Measurements from ENCODE around the gene FAM181B. TPM values are rescaled to one million over a fixed set of nuclear protein-coding genes. Genes with fewer than 3 reads are reported as not detected.
A peak's percentile ranks its signal among the peaks of the same experiment; 100 is the strongest.

Gene FAM181B
- total RNA-seq, 3 donors from 2014 or later: 0.16 to 0.33 (median 0.29) TPM

DNA sequence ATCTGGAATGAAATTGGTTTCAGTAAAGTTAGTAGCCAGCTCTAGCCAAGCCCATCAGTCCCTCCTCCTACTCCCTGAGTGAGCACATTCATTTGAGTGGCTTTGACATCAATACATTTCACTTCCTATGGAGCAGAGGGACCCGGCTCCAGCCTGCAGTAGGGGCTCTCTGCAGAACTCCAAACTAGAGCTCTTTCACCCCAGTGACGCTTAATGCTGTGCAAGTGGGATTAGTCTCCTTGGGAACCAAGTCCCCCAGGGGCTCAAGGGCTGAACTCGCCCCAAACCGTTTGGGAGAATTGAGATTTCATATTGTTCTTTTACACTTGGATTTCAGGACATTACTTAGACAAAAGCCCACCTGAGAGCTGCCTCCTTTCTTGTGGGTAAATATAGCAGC is 4.4 kb upstream of the FAM181B start:
- TF ChIP-seq, protein P1, sequence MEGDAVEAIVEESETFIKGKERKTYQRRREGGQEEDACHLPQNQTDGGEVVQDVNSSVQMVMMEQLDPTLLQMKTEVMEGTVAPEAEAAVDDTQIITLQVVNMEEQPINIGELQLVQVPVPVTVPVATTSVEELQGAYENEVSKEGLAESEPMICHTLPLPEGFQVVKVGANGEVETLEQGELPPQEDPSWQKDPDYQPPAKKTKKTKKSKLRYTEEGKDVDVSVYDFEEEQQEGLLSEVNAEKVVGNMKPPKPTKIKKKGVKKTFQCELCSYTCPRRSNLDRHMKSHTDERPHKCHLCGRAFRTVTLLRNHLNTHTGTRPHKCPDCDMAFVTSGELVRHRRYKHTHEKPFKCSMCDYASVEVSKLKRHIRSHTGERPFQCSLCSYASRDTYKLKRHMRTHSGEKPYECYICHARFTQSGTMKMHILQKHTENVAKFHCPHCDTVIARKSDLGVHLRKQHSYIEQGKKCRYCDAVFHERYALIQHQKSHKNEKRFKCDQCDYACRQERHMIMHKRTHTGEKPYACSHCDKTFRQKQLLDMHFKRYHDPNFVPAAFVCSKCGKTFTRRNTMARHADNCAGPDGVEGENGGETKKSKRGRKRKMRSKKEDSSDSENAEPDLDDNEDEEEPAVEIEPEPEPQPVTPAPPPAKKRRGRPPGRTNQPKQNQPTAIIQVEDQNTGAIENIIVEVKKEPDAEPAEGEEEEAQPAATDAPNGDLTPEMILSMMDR (IDR thresholded peaks at IDR 0.05): no peak
- no peak for TF ChIP-seq POLR2A (IDR thresholded peaks at IDR 0.05)
- TF ChIP-seq POLR2AphosphoS5 (IDR thresholded peaks at IDR 0.05): no peak
- H3K4me3 ChIP-seq: no peak overlapping the region
- DNase-seq (ENCODE audit: low spot score in 2 of 2): no peak
- no peak overlapping the region for H3K27ac ChIP-seq
- H3K4me1 ChIP-seq: no peaks in the 10 kb centered on the region
- H3K27me3 ChIP-seq: no peaks in the 10 kb centered on the region
- no peaks in the 10 kb centered on the region for H3K9me3 ChIP-seq
- no peaks in the 10 kb centered on the region for H3K36me3 ChIP-seq
- intact Hi-C loops (cut with DNase I; ENCODE audit: low total_unique reads): no loop called here

DNA sequence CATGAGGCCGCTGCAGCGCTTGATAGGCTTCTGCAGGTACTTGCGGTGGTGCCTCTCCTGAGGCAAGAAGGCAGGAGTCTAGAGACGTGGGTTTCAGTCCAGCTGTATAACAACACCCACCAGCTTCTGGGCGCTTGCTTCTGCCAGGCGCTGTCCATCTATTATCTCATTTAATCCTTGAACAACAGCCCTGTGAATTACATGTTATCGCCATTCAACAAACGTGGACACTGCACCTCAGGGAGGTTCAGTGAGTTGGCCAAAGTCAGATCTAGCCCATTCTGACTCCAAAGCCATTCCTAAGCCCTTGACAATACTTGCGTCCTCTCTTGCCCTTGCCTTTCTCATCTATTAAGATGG is 436 bp upstream of the FAM181B start:
- H3K4me1 ChIP-seq: no peaks in the 10 kb centered on the region
- no peak for TF ChIP-seq POLR2AphosphoS5 (IDR thresholded peaks at IDR 0.05)
- TF ChIP-seq, protein P1 (IDR thresholded peaks at IDR 0.05): no peak
- no peak for TF ChIP-seq POLR2A (IDR thresholded peaks at IDR 0.05)
- peak overlapping the region; percentile 50 to 75 (median 61) for H3K4me3 ChIP-seq
- intact Hi-C loops (cut with DNase I; ENCODE audit: low total_unique reads): no loop called here
- H3K27me3 ChIP-seq: peaks cover 0 to 10% of the 10 kb centered on the region in 2 donors
- DNase-seq (ENCODE audit: low spot score in 2 of 2): no peak
- H3K36me3 ChIP-seq: no peaks in the 10 kb centered on the region
- peak overlapping the region in 1 of 2 donors; percentile 3 for H3K27ac ChIP-seq
- no peaks in the 10 kb centered on the region for H3K9me3 ChIP-seq

DNA sequence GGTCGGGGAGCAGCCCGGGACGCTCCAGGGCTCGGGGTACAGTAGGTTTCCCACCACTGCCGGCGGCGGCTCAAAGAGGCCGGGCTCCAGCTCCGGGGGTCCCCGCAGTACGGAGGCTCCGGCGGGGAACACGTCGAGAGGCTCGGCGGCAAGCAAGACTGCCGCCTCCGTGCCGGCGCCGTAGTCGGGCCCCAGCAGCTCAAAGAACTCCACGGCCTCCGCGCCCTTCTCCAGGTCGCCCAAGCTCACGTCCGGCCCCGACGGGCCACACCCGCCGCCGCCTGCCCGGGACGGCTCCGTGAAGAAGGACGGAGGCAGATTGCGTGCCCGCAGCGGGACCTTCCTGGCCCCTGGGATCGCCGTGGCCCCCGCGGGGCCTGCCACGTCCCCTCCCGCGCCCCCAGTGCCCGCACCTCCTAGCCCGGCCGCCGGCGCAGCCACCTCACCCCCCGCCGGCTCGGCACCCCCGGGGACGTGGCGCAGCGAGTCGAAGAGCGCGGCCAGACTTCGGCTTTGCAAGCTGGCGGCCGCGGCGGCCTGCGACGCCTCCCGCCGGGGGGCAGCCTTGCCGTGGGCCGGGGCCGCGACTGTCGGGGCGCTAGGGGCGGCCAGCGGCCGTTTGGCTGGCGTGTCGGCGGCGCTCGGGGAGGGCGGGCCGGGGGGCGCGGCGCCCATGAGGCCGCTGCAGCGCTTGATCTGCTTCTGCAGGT is 775 bp downstream of the FAM181B start:
- DNase-seq (ENCODE audit: low spot score in 2 of 2): no peak
- Histone ChIP-seq H3K27ac (peak overlapping the region; percentile 3 to 64), H3K27me3 (peaks cover 0 to 10% of the 10 kb centered on the region in 2 donors), H3K4me1 (no peaks in the 10 kb centered on the region), H3K9me3 (no peaks in the 10 kb centered on the region), H3K36me3 (no peaks in the 10 kb centered on the region), H3K4me3 (peak overlapping the region; percentile 50 to 75 (median 61))
- TF ChIP-seq, protein P1 (IDR thresholded peaks at IDR 0.05): no peak
- TF ChIP-seq POLR2AphosphoS5 (IDR thresholded peaks at IDR 0.05): no peak
- TF ChIP-seq POLR2A (IDR thresholded peaks at IDR 0.05): no peak
- intact Hi-C loops (cut with DNase I; ENCODE audit: low total_unique reads): no loop called here

DNA sequence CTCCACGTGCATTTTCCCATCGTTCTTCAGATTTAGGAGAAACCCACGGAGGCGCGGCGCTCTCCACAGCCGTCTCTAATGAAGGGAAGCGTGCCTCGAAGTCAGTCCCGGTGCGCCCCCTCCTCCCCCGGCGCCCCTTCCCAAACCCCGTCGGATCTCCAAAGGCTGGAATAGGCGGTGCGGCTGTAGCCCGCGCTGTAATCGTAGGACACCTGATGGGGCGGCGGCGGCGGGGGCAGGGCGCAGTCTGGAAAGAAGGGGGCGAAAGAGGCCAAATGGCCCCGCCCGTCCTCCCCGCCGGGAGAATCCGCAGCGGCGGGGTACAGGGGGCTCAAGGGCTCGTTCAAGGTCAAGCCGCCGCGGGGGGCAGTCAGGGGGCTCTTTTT is 1.3 kb downstream of the FAM181B start:
- no peaks in the 10 kb centered on the region for H3K9me3 ChIP-seq
- DNase-seq (ENCODE audit: low spot score in 2 of 2): no peak
- intact Hi-C loops (cut with DNase I; ENCODE audit: low total_unique reads): no loop called here
- no peak overlapping the region for H3K27ac ChIP-seq
- H3K27me3 ChIP-seq: peaks cover 0 to 10% of the 10 kb centered on the region in 2 donors
- no peaks in the 10 kb centered on the region for H3K36me3 ChIP-seq
- H3K4me3 ChIP-seq: peak overlapping the region; percentile 50 to 75 (median 61)
- no peaks in the 10 kb centered on the region for H3K4me1 ChIP-seq
- no peak for TF ChIP-seq POLR2A (IDR thresholded peaks at IDR 0.05)
- TF ChIP-seq POLR2AphosphoS5 (IDR thresholded peaks at IDR 0.05): no peak
- TF ChIP-seq, protein P1 (IDR thresholded peaks at IDR 0.05): no peak

DNA sequence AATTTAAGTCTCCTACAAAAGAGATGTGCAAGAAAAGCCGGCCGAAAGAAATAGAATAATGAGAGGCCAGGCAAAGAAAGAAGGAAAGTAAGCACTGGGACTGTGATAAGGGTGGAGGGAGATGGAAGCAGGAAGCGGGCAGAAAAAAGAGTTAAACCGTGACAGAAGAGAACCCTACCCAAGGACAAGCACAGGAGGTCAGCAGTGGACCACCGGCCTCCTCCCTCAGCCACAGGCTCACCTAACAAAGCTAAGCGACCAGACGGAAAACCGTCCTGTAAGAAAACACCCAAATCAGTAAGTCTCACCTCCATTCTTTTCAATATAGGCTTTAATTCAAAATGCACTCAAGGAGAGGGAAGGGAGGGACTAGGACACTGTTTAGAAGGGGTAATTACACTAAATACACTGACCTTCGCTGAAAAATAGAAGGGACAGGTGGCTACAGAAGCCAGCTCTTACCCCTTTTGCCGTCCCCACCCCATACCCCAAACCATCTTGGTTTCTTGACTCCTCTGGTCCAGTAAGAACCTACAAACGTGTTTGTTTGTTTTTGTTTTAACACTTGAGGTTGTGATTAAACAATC is 1.9 kb downstream of the FAM181B start:
- no peak for DNase-seq (ENCODE audit: low spot score in 2 of 2)

More for the DNA sequence above, 1.9 kb downstream of the FAM181B start:
- H3K4me3 ChIP-seq: no peak overlapping the region
- H3K27ac ChIP-seq: no peak overlapping the region
- H3K27me3 ChIP-seq: peaks cover 0 to 10% of the 10 kb centered on the region in 2 donors
- no peaks in the 10 kb centered on the region for H3K9me3 ChIP-seq
- H3K36me3 ChIP-seq: no peaks in the 10 kb centered on the region
- intact Hi-C loops (cut with DNase I; ENCODE audit: low total_unique reads): no loop called here
- TF ChIP-seq POLR2AphosphoS5 (IDR thresholded peaks at IDR 0.05) (no peak), POLR2A (IDR thresholded peaks at IDR 0.05) (no peak)
- TF ChIP-seq, protein P1 (IDR thresholded peaks at IDR 0.05): no peak
- H3K4me1 ChIP-seq: no peaks in the 10 kb centered on the region

All from breast epithelium (tissue), 4 donors.